CD4-positive, alpha-beta T cell treated with Interleukin-10 for 1 hour (primary cell): ENCODE results near the gene STK16.

ENCODE experiments used
- DNase-seq: peaks from one replicate; pipeline ENCODE4 v3.0.0-alpha.2; 2020

The STK16 gene

DNA sequence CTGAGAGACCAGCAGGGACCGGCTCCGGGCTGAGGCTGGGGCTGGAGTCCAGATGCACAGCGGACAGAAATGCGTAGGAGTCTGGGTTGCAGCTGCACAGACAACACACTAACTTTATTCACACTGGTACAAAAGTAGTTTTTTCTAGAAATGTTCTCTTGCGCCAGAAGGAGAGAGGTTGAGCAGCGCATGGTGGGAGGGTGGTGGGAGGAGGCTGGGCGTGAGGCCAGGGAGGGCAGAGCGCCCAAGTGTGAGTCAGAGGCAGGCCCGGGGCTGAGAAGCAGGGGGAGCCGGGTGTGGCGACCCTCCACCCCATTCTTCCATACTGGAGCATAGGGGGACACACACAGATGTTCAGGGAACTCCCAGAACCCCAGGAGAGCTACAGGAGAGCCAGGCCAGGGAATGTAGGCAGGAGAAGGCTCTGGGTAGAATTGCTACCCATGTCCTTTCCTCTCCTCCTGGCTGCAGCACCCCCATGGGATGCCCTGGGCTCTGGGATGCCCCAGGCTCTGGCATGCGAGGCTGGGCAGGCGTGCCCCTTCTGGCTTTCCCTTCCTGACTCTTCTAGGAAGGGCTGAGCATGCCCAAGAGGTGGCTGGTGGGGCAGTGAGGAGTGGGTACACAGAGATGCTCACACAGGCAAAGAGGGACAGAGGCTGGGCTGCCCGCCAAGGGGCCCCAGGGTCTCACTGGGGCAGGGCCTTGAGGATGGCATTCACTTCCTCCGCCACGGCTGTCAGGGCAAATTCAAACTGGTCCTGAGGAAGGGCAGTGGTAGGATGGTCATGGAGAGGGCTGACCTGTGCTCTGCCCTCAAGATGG lies 44.5 kb downstream of the STK16 start:
- DNase-seq: no peak

DNA sequence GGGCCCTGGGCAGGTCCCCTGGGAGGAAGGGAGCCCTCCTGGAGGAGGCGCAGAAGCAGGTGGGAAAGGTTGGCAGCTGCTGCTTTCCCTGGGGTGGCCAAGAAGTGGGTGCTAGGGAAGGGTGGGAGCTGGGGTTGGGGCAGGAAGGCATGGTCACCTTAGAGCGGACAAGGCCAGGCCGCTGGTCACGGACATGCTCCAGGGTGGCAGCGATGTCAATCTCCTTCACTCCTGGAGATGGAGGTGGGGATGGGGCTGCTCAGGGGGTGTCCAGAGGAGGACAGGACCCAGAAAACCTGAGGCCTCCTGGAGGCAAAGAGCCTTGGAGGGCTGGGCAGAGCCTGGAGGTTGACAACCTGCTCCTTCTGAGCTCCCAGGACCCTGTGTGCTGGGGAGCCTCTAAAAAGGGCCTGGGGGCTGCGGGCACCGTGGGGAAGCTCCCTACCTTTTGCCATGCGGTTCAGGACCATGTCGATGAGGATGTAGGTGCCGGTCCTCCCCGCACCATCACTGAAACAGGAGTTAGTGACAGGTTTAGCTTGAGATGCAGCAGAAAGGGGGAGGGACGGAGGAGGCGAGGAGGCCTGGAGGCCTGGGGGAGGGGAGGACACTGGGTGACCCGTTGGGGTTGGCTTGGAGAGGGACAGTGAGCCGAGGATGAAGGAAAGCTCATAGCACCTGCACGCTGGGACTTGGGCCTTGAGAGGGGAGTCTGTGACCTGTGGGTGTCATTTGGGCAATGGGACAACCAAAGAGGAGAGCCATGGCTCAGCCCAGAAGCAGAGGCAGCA lies 45.3 kb downstream of the STK16 start:
- no peak for DNase-seq

- DNase-seq: no peak
Measured at GRCh38 chr2:219291394-219291793, 46.1 kb downstream of the STK16 start.

DNA sequence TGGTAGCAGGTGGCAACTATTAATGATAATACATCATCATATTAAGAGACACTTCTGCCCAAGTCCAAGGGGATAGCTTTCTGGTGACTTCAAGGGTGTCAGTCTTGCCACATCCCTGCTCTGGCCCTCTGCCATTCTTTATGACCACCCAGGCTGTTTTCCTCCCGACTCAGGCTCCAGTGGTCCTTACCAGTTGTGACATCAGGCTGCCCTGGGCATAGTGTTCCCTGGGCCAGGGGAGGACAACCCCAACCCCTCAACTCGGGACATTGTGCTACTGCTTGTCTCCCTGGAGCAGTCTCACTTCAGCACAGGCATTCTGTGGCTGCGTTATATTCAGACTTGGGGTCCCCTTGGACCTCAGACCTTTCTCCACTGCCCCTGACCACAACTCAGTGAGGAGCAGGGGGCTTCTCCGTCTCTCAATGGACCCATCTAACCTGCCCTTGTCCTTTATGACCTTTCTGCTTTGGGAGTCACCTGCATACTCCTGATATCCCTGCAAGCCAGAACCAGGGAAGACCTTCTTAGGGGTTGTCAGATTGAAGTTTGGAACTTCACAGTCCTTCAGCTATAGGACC lies 46.7 kb downstream of the STK16 start:
- DNase-seq: no peak

DNA sequence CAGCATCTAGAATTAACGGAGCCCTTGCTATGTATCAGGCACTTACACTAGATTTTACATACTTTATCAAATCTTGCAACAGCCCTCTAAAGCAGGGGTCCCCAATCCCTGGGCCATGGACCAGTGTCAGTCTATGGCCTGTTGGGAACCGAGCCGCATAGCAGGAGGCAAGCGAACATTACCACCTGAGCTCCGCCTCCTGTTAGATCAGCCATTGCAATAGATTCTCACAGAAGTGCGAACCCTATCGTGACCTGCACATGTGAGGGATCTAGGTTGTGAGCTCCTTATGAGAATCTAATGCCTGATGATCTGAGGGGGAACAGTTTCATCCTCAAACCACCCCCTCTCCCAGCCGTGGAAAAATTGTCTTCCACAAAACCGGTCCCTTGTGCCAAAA lies 47.3 kb downstream of the STK16 start:
- no peak for DNase-seq

GRCh38 chr2:219293736-219294231 lies 48.5 kb downstream of the STK16 start:
- DNase-seq: no peak

GRCh38 chr2:219294356-219295351 lies 49.4 kb downstream of the STK16 start:
- DNase-seq: peak; percentile 93

GRCh38 chr2:219296142-219296541 lies 50.9 kb downstream of the STK16 start:
- no peak for DNase-seq

DNA sequence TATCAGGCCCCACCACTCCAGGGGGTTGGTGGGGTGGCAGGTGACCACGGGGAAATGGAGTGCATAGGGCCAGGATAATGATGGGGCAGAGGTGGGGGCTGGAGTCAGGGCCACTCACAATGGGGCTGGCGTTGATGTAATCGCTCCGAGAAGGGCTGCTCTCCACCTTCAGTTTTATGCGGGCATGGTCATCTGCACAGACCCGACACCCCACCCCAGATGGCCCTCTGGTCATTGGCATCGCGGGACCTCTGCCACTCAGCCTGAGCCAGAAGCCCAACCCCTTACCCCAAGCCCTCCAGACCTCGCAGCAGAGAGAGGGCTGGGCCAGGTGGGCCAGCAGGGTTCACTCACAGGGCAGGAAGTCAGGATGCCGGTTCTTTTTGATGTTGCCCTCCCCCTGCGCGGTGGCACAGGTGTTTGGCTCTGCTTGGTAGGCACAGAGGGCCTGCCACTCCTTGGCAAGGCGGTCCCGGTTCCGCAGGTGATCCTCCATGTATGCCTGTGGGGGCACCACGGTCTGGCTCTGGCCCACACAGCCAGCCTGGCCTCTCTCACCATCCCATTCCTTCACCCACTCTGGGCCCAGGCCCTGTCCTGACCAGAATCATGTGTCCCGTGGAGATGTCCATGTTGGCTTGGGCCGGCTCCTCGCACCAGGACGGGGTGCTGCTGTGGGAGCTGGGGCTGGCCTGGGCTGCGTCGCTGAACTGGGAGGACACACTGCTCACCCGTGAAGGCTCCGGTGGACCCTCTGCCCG lies 51.5 kb downstream of the STK16 start:
- DNase-seq: no peak

GRCh38 chr2:219297766-219298456 lies 52.6 kb downstream of the STK16 start:
- DNase-seq: no peak

DNA sequence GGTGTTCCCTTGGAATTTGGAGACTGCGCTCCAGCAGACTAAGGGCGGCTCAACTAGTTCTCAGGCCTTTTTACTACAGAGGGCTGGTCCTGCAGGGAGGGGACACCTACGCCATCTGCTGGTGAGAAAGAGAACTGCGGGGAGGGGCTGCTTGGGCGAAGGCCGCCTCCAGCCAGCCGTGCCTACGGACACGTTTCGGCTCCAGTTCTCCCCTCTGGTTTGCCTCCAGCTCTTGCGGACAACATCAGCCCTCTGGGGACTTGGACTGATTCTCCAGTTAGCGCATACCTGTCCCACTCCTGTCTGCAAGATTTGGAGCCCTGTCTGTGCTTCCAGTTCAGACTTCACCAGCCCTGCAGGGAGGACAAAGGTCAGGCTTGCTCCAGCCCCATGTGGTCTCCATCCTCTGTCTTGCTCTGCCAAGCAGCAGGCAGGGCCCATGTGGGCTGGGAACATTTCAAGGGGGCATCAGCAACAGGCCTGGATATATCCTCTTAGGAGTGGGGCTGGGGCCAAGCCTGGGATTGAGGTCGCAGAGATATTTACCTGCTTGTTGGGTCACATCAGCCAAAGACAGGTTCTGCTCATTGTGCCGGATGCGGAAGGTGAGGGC lies 53.6 kb downstream of the STK16 start:
- DNase-seq: peak; percentile 89

DNA sequence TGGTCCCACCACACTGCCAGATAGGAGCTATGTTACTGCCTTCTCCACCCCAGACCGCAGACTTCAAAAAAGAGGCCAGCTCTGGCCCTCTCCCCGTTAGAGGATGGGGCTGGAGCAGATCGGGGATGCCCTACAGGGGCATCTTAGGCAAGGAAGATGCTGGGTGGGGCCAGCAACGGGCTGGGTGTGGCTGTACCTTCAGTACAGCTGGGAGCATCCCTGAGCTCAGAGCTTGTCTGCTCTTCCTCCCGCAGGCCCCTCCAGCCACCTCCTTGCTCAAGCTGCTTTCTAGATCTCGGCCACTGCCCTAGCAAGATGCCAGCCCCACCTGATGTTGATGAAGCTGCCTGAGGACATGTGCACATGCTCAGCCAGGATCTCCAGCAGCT lies 54.1 kb downstream of the STK16 start:
- no peak for DNase-seq
